Esophagus (tissue), 2 donors: ENCODE measurements around the gene C1orf116. TPM values are rescaled to one million over a fixed set of nuclear protein-coding genes. Genes with fewer than 3 reads are reported as not detected.

Experiments used
- H3K27ac ChIP-seq, 2 donors: one replicate each; pipeline ENCODE4 v1.5.1; 2013; ENCODE audit warnings: low read depth in 2 of 2, mild to moderate bottlenecking in 2 of 2, inconsistent platforms in 1 of 2, low read length in 1 of 2, moderate library complexity in 1 of 2
- H3K27me3 ChIP-seq, 2 donors: one replicate each; pipeline ENCODE4 v1.6.1; 2013; ENCODE audit warnings: low read length in 2 of 2, control low read depth in 1 of 2, mild to moderate bottlenecking in 1 of 2; ENCODE audit not compliant: insufficient read depth in 2 of 2, control insufficient read depth in 1 of 2
- H3K36me3 ChIP-seq, 2 donors: one replicate each; pipeline ENCODE4 v1.6.1; 2013; ENCODE audit warnings: low read length in 1 of 2; ENCODE audit not compliant: control insufficient read depth in 2 of 2, insufficient read depth in 2 of 2
- H3K4me1 ChIP-seq, 2 donors: one replicate each; pipeline ENCODE4 v1.6.1; 2013; ENCODE audit warnings: low read length in 1 of 2; ENCODE audit not compliant: control insufficient read depth in 2 of 2, insufficient read depth in 2 of 2
- H3K4me3 ChIP-seq, 2 donors: one replicate each; pipeline ENCODE4 v1.5.1; 2013; ENCODE audit warnings: low read length in 2 of 2, mild to moderate bottlenecking in 2 of 2, low read depth in 1 of 2, moderate library complexity in 1 of 2
- H3K9me3 ChIP-seq, 2 donors: one replicate each; pipeline ENCODE4 v1.6.1; 2013; ENCODE audit warnings: mild to moderate bottlenecking in 2 of 2, low read depth in 1 of 2, low read length in 1 of 2, moderate library complexity in 1 of 2; ENCODE audit not compliant: control insufficient read depth in 2 of 2, insufficient read depth in 1 of 2
- WGBS, 2 donors: extraction: QIAGEN DNeasy Blood & Tissue Kit; methylation state at CpG; one replicate each; pipeline ENCODE4 v1.1.7; 2013; 5-methylcytosine and 5-hydroxymethylcytosine counted together
- polyA plus RNA-seq, 2 donors: library from polyadenylated mRNA; stranded (reverse); fragments of 200-250 nt; gene quantifications; one replicate each; pipeline ENCODE4 v1.2.3, GENCODE V29; 2013
- donor health status: healthy with polysubstance abuse.
- donor health status: Bipolar disorder and iron deficiency.

The C1orf116 gene
- 10 to 100 TPM; 72.9 to 85.8 TPM for polyA plus RNA-seq

DNA sequence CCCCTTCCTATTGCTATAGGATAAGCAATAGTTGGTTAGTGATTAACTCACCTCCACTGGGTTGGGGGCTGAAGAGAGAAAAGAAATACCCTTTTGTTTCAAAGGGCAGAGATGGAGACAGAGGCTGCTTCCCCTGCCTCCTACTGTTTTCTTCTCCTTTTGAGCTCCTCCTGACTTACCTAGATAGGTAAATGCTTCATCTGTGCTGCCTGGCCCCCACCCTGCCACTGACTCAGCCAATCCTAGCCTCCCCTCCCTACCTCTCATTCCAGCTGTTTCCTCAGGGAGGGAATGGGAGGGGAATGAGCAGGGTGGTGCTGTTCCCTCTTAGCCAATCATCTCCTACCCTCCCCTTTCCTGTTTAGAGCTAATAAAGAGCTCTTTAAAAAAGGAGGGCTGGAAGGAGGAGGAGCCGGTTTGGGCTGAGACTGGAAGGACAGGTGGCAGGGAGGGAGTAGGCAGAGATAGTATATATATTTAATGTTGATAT, at the start of gene C1orf116:
C1orf116 (minus strand) TSS at position 229 of the 490 bp plus-strand sequence. CDS start 5,158 bp downstream, outside the sequence.
- H3K4me3 ChIP-seq = peak within 1 kb of the TSS; percentile 57 to 88
- no peaks in the 10 kb centered on the region for H3K4me1 ChIP-seq
- no peaks in the 10 kb centered on the region for H3K9me3 ChIP-seq
- peak within 1 kb of the TSS; percentile 94 to 98 for H3K27ac ChIP-seq
- H3K36me3 ChIP-seq = no peaks in the 10 kb centered on the region
- no peaks in the 10 kb centered on the region for H3K27me3 ChIP-seq
- WGBS, 2 donors = 7 to 11% methylated on average over 1 of the region's 1 CpG

DNA sequence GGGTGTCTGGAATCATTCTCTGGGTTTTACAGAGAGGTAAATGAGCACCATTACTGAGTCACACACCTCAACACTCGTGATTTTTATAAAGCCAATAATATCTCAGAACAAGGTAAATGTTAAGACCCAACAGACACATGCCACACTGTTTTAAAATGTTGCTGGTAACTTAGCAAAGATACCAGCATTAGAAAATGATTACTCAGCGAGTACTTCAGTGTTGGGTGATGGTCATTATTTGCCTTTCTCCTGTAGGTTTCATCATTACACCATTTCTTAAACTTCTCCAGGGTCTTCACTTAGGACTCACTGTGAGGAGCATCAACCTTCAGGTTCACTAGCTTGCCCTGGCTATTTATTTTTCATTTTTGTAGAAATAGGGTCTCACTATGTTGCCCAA, 49.2 kb upstream of the C1orf116 start:
- no peaks in the 10 kb centered on the region for H3K36me3 ChIP-seq
- 80 to 81% methylated on average over 2 of the region's 2 CpGs for WGBS, 2 donors
- H3K4me3 ChIP-seq = no peak overlapping the region
- peaks cover 0 to 2% of the 10 kb centered on the region in 2 donors for H3K27me3 ChIP-seq
- no peaks in the 10 kb centered on the region for H3K9me3 ChIP-seq
- no peak overlapping the region for H3K27ac ChIP-seq
- H3K4me1 ChIP-seq = no peaks in the 10 kb centered on the region

- H3K36me3 ChIP-seq = no peaks in the 10 kb centered on the region
- H3K27me3 ChIP-seq = peaks cover 0 to 2% of the 10 kb centered on the region in 2 donors
- WGBS, 2 donors = 47 to 59% methylated on average over 2 of the region's 2 CpGs
- H3K4me3 ChIP-seq = no peak overlapping the region
- H3K27ac ChIP-seq = no peak overlapping the region
- no peaks in the 10 kb centered on the region for H3K9me3 ChIP-seq
- no peaks in the 10 kb centered on the region for H3K4me1 ChIP-seq
Observed at GRCh38 chr1:207081088-207081487, 48.5 kb upstream of the C1orf116 start.

DNA sequence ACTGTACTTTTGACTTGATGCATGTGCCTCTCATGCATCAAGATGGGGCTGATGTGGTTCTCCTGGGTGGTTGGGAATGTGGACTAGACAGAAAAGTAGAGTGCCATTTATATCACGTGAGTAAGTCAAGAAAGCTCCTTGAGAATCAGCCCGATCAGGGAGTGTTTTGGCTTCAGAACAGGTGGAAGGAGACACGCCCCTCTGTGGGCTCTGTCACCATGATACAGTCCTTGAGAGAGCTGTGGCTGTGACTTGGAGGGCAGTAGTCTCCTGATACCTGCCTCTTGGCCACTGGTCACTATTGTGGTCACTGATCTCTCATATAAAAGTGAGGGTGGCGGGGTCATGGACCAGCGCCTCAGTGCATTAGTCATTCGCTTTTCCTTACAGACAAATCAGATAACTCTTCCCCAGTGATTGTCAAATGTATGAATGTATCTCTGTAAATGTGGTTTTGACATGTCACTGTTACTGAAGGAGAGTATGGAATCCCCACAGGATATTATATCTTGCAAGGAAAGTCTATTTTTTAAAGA, 47.2 kb upstream of the C1orf116 start:
- H3K27ac ChIP-seq = no peak overlapping the region
- peaks cover 0 to 2% of the 10 kb centered on the region in 2 donors for H3K27me3 ChIP-seq
- H3K4me1 ChIP-seq = no peaks in the 10 kb centered on the region
- H3K9me3 ChIP-seq = no peaks in the 10 kb centered on the region
- H3K4me3 ChIP-seq = no peak overlapping the region
- WGBS, 2 donors = 73 to 80% methylated on average over 6 of the region's 6 CpGs
- H3K36me3 ChIP-seq = no peaks in the 10 kb centered on the region

GRCh38 chr1:207078578-207079132, 46.1 kb upstream of the C1orf116 start:
- Histone ChIP-seq H3K4me1 (no peaks in the 10 kb centered on the region), H3K36me3 (no peaks in the 10 kb centered on the region), H3K9me3 (no peaks in the 10 kb centered on the region), H3K27ac (no peak overlapping the region), H3K4me3 (no peak overlapping the region), H3K27me3 (peaks cover 0 to 2% of the 10 kb centered on the region in 2 donors)
- 77 to 87% methylated on average over 10 to 11 of the region's 11 CpGs for WGBS, 2 donors

DNA sequence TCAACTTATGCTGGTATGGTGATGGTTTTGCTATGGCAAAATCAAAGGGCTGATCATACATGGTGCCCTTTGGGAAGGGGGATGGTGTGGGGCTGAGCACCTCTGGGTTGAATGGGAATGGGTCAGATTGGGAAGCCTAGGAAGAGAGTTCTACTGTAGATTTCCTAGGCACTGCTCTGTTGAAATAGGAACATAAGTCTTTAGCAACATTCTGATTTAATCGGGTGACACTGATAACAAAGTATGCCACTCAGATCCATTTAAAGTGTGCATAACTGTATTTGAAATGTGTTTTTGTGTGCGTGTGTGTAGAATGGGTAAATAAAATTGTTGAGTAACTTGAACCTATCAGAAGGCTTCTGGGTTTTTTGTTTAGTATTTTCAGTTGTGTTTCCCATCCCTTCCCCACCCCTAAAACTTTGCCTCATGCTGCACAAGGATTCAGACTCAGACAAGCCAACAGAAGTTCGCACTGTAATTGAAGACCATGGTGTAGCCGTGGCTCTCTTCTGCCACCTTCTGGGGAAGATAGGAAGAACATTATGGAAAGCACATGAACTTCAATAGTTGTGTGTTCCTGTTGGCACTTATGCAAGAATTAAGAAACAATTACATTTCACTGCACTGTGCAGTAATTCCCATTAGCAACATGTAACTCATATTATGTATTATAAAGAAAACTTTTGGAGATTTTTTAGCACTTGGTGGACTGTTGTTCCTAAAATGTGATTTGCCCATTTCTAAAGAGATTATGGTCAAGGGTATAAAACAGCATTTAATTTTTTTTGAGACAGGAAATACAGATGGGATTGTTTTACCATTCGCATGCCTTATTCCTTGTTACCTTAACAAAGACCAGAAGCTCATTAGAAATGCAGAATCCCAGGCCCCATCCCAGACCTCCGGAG, 45.2 kb upstream of the C1orf116 start:
- no peak overlapping the region for H3K27ac ChIP-seq
- H3K27me3 ChIP-seq = peaks cover 0 to 2% of the 10 kb centered on the region in 2 donors
- H3K4me3 ChIP-seq = no peak overlapping the region
- H3K36me3 ChIP-seq = no peaks in the 10 kb centered on the region
- no peaks in the 10 kb centered on the region for H3K9me3 ChIP-seq
- WGBS, 2 donors = 44 to 48% methylated on average over 6 of the region's 6 CpGs
- no peaks in the 10 kb centered on the region for H3K4me1 ChIP-seq

GRCh38 chr1:207077012-207077411, 44.5 kb upstream of the C1orf116 start:
- Histone ChIP-seq H3K4me3 (no peak overlapping the region), H3K4me1 (no peaks in the 10 kb centered on the region), H3K27me3 (peaks cover 0 to 2% of the 10 kb centered on the region in 2 donors), H3K27ac (no peak overlapping the region), H3K9me3 (no peaks in the 10 kb centered on the region), H3K36me3 (peaks cover 0 to 3% of the 10 kb centered on the region in 2 donors)
- WGBS, 2 donors = 95 to 100% methylated on average over 1 of the region's 1 CpG

DNA sequence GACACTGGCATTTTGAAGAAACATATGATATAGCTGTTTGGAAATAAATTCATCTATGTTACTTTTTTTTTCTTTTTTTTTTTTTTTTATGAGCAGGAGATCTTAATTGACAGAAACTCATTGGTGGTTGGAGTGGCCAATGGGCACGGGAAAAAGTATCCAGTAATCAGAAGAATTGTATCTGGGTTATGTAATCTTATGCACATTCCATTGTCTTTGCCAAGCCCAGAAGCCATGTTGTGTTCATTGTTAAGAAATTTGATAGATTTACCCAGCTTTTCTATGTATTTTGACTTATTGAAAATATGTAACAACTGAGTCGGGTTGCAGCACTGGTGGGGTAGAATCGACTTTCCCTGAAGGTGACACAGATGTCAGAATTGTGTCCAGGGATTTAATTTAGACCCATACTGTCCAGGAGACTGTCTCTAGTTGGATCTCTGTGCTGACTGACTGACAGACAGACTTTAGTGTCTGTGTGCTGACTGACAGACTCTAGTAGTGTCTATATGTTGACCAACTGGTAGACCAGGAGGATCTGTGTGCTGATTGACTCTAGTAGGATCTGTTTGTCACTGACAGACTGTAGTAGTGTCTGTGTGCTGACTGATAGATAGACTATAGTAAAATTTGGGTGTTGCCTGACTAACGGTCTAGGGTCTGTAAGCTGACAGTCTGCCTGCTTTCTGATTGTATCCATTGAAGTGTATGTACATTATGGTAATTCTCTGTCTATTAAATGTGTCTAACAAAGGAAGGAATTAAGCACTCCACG, 43.8 kb upstream of the C1orf116 start:
- H3K27me3 ChIP-seq = peaks cover 0 to 2% of the 10 kb centered on the region in 2 donors
- H3K36me3 ChIP-seq = peaks cover 0 to 3% of the 10 kb centered on the region in 2 donors
- H3K4me3 ChIP-seq = no peak overlapping the region
- 56 to 59% methylated on average over 5 of the region's 5 CpGs for WGBS, 2 donors
- no peaks in the 10 kb centered on the region for H3K4me1 ChIP-seq
- no peak overlapping the region for H3K27ac ChIP-seq
- H3K9me3 ChIP-seq = no peaks in the 10 kb centered on the region
